MCF 10A (cell line): ENCODE measurements around the gene GPS1. TPM values are rescaled to one million over a fixed set of nuclear protein-coding genes. Genes with fewer than 3 reads are reported as not detected.

Experiments used
- BruUV-seq: library from RNA; stranded (reverse); fragments of 400-500 nt; replicated peaks from 2 replicates; lab custom pipeline; 2021; lab: Mats Ljungman, UMichigan
- CTCF ChIA-PET: fragments of 300-600 bp; sonication (Branson Sonifier 250); formaldehyde crosslinking; extraction: SDS; loops from one replicate; lab custom pipeline; 2021; ENCODE audit warnings: antibody characterized with exemption, inconsistent platforms; lab: Yijun Ruan, JAX
- POLR2A ChIA-PET: fragments of 300-600, 350-650 bp; sonication (Branson Sonifier 250); formaldehyde crosslinking; extraction: SDS; loops from one replicate; lab custom pipeline; 2020; ENCODE audit warnings: antibody characterized with exemption, inconsistent platforms; lab: Yijun Ruan, JAX
- DNase-seq: peaks from one replicate; pipeline ENCODE4 v3.0.0-alpha.2; 2018; ENCODE audit not compliant: unreplicated experiment
- H3K27ac Mint-ChIP-seq: one replicate; pipeline ENCODE4 v1.8.0; 2022; ENCODE audit warnings: mild to moderate bottlenecking, low read depth, mixed read lengths; ENCODE audit not compliant: unreplicated experiment
- H3K27me3 Mint-ChIP-seq: one replicate; pipeline ENCODE4 v1.8.0; 2022; ENCODE audit warnings: mixed read lengths; ENCODE audit not compliant: insufficient read depth, unreplicated experiment
- H3K36me3 Mint-ChIP-seq: one replicate; pipeline ENCODE4 v1.8.0; 2022; ENCODE audit warnings: mild to moderate bottlenecking, moderate library complexity, mixed read lengths; ENCODE audit not compliant: insufficient read depth, unreplicated experiment
- H3K4me1 Mint-ChIP-seq: one replicate; pipeline ENCODE4 v1.8.0; 2022; ENCODE audit warnings: mixed read lengths; ENCODE audit not compliant: insufficient read depth, unreplicated experiment
- H3K4me3 Mint-ChIP-seq: one replicate; pipeline ENCODE4 v1.8.0; 2022; ENCODE audit warnings: mild to moderate bottlenecking, moderate library complexity, mixed read lengths; ENCODE audit not compliant: unreplicated experiment
- H3K9me3 Mint-ChIP-seq: one replicate; pipeline ENCODE4 v1.8.0; 2022; ENCODE audit warnings: mixed read lengths; ENCODE audit not compliant: unreplicated experiment
- intact Hi-C: fragments of 100-400 bp; cut with micrococcal nuclease; formaldehyde crosslinking; loops from 2 replicates; pipeline ENCODE4 v1.14.1; 2022
- total RNA-seq: library from RNA; stranded (reverse); gene quantifications from 2 replicates; pipeline ENCODE4 v1.2.3, GENCODE V29; 2022
- TF ChIP-seq, protein P1 (sequence below): fragments of 200-600 bp; IDR thresholded peaks from one replicate; pipeline ENCODE4 v1.8.0; 2022; ENCODE audit warnings: antibody characterized with exemption, mild to moderate bottlenecking; ENCODE audit not compliant: unreplicated experiment

The GPS1 gene
- total RNA-seq, 1 experiment from 2014 or later = 100 TPM

DNA sequence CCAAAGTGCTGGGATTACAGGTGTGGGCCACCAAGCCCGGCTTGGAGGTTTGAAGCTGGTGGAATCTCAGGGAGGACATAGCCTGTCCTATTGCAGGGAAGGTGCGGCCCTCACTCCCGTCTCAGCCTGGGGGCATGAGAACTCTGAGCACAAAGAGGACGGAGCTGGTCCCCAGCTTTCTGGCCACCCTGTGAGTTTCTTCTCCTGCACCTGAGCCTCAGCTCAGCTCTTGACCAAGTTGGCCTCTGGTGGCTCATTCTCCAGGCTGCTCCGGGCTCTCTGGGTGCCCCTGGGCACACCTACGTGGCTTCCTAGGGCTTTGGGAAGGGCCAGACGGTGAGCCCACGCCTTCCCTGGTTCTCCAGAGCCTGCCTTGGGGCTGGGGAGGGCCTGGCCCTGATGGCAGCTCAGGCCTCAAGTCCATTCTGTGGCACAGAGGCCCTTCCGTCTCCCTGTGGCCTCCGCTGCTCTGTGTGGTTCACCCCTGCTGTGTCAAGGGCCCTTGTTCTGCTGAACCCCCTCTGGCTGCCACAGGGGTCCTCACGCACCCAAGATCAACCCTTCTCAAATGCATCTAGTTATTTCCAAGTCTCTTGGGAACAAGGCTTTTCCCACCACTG is 53.2 kb downstream of the GPS1 start:
- intact Hi-C loops = no loop called here
- POLR2A ChIA-PET = interaction anchor here (0.6 to 7.0 kb wide), 7 partner anchors 9 to 171 kb away, joined by 3 to 62 read pairs (median 3); partner anchors contain the start of gene DCXR

DNA sequence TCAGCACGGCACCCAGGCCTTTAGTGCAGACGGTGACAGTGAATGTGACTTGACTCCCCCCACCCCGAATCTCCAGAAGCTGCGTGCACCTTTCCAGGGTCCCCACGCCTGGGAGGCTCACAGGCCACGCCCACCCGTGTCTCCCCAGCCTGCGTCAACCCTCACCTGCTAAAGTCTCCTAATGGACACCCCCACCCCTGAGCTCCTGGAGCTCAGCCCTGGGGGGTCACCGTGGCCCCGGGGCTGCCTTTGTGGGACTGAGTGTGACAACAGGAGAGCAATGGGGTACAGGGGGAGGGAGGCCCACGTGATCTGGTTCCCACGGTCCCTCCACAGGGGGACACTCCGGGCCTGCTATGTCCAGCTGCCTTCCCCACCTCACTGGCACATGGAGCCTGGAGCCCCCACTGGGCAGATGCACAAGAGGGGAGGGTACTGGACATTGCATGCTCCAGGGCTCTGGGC is 53.8 kb downstream of the GPS1 start:
- POLR2A ChIA-PET = interaction anchor here (0.6 to 7.0 kb wide), 16 partner anchors 7 to 189 kb away, joined by 3 to 62 read pairs (median 3); partner anchors contain the start of genes DCXR, DUS1L and FASN
- no peak for DNase-seq
- intact Hi-C loops = no loop called here
- H3K4me3 Mint-ChIP-seq = peak overlapping the region; percentile 75
- no peaks in the 10 kb centered on the region for H3K27me3 Mint-ChIP-seq
- CTCF ChIA-PET = interaction anchor here (0.5 to 1.7 kb wide), 9 partner anchors 16 to 430 kb away, joined by 3 to 10 read pairs (median 3); no protein-coding TSS in a partner anchor
- peak overlapping the region; percentile 86 for H3K27ac Mint-ChIP-seq
- H3K4me1 Mint-ChIP-seq = peaks cover 17% of the 10 kb centered on the region
- BruUV-seq = no TSS peak
- TF ChIP-seq, protein P1, sequence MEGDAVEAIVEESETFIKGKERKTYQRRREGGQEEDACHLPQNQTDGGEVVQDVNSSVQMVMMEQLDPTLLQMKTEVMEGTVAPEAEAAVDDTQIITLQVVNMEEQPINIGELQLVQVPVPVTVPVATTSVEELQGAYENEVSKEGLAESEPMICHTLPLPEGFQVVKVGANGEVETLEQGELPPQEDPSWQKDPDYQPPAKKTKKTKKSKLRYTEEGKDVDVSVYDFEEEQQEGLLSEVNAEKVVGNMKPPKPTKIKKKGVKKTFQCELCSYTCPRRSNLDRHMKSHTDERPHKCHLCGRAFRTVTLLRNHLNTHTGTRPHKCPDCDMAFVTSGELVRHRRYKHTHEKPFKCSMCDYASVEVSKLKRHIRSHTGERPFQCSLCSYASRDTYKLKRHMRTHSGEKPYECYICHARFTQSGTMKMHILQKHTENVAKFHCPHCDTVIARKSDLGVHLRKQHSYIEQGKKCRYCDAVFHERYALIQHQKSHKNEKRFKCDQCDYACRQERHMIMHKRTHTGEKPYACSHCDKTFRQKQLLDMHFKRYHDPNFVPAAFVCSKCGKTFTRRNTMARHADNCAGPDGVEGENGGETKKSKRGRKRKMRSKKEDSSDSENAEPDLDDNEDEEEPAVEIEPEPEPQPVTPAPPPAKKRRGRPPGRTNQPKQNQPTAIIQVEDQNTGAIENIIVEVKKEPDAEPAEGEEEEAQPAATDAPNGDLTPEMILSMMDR = no peak
- peaks cover 29% of the 10 kb centered on the region for H3K36me3 Mint-ChIP-seq
- H3K9me3 Mint-ChIP-seq = no peaks in the 10 kb centered on the region

More for the DNA sequence above, 53.2 kb downstream of the GPS1 start:
- TF ChIP-seq, protein P1 = no peak
- Mint-ChIP-seq H3K9me3 (no peaks in the 10 kb centered on the region), H3K27ac (peak overlapping the region; percentile 86), H3K27me3 (no peaks in the 10 kb centered on the region), H3K4me3 (peak overlapping the region; percentile 75), H3K4me1 (peaks cover 17% of the 10 kb centered on the region), H3K36me3 (peaks cover 35% of the 10 kb centered on the region)
- no peak for DNase-seq
- no TSS peak for BruUV-seq
- CTCF ChIA-PET = interaction anchor here (0.5 to 1.2 kb wide), 4 partner anchors 16 to 431 kb away, joined by 3 to 4 read pairs (median 4); no protein-coding TSS in a partner anchor

DNA sequence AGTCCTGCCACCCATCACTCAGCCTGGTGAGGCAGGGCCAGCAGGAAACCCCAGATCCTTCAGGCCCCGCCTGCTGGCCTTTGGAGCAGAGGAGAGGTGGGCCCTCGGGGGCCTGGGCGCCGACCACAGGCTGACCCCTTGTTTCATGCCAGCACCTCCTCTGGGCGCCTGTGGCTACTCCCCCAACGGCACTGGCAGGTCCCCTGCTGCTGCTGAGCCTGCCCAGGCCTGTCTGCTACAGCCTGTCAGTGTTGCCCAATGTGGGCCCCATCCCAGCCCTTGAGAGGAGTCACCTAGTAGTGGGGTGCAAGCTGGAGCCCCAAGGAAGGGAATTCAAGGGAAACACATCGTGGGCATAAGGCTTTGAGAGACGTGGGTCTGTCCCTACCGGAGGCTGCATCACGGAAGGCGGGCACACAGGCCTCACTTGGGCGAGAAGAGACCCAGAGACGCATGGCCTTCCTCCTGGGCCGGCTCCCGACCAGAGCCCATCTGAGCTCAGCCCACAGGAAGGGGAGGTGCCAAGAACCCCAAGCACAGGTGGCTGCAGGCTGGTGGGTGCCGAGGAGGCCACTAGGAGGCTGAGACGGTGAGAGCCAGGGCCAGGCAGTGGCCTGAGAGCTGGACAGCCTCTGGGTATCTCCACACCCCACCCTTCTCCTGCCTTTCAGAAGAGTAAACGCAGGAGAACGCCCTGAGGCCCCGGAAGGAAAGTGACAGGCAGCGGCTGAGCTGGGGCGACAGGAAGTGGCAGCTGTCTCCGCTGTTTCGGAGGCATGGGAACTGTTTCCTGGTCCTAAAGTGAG is 54.4 kb downstream of the GPS1 start:
- peaks cover 17% of the 10 kb centered on the region for H3K4me1 Mint-ChIP-seq
- BruUV-seq = no TSS peak
- peak overlapping the region; percentile 75 for H3K4me3 Mint-ChIP-seq
- H3K27me3 Mint-ChIP-seq = no peaks in the 10 kb centered on the region
- DNase-seq = peak; percentile 91
- ChIA-PET POLR2A (interaction anchor here (0.6 to 7.0 kb wide), 16 partner anchors 8 to 190 kb away, joined by 3 to 62 read pairs (median 3); partner anchors contain the start of genes DUS1L and FASN), CTCF (interaction anchor here (0.7 to 1.7 kb wide), 10 partner anchors 15 to 430 kb away, joined by 3 to 10 read pairs (median 4); no protein-coding TSS in a partner anchor)
- TF ChIP-seq, protein P1 = peak; percentile 28
- intact Hi-C loops = loop anchor here (1.0 kb wide), 1 partner anchor 48 kb away; no protein-coding TSS in a partner anchor
- no peaks in the 10 kb centered on the region for H3K9me3 Mint-ChIP-seq
- peak overlapping the region; percentile 86 for H3K27ac Mint-ChIP-seq
- H3K36me3 Mint-ChIP-seq = peaks cover 29% of the 10 kb centered on the region
